Ecto neural progenitor cell (in vitro differentiated cells): ENCODE measurements around the gene CMTM5.

ENCODE experiments used
- DNase-seq: peaks from one replicate; pipeline ENCODE4 v3.0.0-alpha.2; 2018; ENCODE audit warnings: low spot score

The CMTM5 gene, protein sequence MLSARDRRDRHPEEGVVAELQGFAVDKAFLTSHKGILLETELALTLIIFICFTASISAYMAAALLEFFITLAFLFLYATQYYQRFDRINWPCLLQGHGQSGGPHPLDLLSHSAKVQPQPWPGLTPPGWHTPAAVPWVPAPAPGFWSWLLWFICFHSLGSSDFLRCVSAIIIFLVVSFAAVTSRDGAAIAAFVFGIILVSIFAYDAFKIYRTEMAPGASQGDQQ

DNA sequence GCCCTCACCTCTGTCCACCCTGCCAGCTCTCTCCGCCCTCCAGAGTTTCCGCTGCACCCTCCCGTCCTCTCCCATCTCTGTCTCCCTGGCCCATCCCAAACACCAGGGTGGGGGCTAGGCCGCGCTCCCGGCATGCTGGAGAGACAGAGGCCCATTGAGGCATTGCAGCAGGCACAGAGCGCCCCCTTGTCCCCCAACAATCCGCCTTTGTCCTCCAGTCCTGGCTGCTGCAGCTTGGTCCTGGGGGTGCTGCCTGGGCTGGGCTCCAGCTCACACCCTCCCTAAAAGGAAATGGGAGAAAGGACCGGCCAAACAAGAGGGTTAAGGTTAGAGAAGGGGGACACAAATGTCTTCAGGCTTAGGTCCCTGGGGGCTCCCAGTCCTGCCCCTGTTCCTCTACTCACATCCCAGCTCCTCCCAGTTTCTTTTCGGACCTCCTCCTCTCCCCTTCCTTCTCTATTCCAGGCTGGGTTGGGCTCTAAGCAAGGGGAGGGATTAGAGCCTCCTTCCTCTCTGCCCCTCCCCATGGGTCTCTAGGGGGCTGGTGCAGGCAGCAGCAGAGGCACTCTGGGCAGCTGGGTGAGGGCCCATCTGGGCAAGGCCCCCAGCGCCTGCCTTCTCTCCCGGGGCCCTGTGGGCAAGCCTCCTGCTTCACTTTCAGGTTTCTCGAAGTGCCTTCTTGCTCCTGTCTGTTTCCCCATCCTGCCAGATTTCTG lies at the start of gene CMTM5:
Gene CMTM5, plus strand, starts transcription at position 565 of the 716 bp plus-strand sequence. CDS start 206 bp downstream, outside the sequence.
- DNase-seq, result peak; percentile 70

DNA sequence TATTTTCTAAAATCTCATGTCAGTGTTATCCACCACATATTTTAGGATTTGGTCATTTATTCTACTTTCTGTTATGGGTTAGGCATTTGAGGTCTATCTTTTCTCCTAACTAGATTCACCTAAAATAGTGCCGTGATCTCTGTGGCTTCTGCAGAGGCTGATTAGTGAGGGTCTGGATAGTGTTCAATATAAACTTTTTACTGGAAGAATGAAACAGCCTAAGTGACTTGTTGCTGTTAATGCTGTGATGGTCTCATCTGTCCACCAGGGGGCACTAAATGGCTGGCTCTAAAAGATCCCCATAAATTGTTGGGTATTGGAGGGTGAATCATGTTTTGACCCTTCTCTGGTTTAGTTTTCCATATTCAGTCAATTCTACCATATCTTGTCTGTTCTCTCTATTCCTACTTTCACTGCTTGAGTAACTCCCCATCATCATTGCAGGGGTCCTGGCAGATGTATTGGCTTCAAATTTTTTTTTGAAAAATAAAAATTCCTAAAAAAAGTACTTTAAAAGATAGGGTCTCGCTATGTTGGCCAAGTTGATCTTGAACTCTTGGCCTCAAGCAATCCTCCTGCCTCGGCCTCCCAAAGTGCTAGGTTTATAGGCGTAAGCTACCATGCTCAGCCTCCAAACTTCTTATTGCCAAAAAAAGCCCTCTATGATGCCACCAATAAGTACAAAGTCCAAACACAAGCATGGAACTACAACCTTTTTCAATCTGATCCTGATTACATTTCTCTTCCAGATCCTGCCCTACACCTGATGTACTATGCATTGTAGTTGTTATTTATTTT lies 48.7 kb upstream of the CMTM5 start:
- peak; percentile 69 for DNase-seq

DNA sequence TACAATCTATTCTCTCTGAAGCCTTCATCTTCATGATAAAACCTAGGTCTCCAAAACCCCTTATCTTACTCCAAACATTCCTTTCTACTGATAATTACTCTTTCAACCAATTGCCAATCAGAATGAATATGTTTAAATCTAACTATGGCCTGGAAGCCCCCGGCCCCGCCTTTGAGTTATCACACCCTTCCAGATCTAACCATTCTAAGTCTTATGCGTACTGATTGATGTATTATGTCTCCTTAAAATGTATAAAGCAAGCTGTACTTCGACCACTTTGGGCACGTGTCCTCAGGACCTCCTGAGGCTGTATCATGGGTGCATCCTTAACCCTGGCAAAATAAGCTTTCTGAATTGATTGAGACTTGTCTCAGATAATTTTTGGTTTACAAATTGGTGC lies 41.2 kb upstream of the CMTM5 start:
- DNase-seq, result no peak

DNA sequence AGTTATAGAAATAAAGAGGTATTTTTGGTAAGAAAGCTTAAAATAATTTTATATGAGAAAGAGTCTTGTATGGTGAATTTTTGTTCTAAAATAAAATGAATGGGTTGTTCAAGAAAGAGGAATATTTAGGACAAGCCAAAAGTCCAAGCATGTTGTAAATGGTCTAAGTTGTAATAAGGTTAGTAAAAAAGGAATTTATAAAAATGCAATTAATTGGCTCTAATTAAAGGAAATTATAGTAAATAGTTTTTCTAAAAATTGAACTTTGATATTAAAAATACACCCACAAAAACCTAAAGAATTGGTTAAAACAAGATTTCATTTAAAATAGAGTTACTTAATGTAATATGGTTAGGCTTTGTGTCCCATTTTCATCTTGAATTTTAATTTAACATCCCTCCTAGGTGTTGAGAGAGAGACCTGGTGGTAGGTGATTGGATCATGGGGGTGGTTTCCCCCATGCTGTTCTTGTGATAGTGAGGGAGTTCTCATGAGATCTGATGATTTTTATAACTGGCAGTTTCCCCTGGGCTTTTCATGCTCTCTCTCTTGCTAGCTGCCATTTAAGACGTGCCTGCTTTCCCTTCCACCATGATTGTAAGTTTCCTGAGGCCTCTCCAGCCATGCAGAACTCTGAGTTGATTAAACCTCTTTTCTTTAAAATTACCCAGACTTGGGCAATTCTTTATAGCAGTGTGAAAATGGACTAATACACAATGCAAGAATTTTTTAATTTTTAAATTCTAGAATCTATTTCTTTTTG lies 37.2 kb upstream of the CMTM5 start:
- no peak for DNase-seq

DNA sequence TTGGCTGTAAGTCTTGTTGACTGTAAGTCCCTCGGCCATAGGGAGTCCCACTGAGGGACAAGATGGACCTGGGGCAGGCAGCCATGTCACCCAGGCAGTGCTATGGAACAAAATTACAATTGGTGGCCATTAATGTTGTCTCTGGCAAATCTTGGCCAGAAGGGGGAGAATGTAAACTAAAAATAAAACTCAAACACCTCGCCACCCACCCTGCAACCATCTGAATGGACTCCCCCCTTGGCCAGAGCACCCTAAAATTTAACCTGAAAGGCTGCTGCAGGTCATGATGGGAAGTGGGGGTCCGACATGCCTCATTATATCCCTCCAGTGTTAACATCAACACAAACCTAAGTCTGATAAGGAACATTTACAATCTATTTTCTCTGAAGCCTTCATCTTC lies 32.4 kb upstream of the CMTM5 start:
- DNase-seq, result peak; percentile 33

DNA sequence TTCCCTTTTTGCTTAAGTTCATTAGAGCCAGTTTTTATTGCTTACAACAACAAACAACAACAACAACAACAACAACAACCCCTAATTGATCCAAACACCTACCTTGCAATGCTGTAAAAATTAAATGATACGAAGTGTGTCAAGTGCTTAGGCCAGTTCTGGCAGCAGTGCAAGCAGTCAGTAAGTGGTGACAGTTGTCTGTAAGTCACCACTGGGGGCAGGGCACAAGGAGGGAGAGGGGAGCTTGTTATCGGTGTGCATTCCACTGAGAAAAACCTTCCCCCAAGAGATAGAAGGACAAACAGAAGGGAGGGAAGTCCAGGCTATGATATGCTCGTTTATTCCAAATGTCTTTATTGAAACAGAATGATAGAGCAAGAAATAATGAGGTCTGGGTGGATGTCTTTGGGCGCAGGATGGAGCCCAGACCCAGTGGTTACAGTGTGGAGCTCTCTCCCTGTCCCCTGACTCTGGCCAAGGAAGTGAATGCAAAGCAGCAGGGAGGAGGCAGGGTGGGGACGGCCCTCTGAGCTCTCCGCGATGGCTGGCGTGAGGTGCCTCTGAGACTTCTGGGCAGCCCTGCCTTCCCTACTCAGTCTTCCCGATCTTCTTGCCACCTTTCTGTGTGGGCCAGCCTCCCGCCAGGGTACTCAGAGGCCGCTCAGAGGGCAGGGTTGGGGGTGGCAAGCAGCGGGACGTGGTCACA lies 30.7 kb upstream of the CMTM5 start:
- peak; percentile 42 for DNase-seq

DNA sequence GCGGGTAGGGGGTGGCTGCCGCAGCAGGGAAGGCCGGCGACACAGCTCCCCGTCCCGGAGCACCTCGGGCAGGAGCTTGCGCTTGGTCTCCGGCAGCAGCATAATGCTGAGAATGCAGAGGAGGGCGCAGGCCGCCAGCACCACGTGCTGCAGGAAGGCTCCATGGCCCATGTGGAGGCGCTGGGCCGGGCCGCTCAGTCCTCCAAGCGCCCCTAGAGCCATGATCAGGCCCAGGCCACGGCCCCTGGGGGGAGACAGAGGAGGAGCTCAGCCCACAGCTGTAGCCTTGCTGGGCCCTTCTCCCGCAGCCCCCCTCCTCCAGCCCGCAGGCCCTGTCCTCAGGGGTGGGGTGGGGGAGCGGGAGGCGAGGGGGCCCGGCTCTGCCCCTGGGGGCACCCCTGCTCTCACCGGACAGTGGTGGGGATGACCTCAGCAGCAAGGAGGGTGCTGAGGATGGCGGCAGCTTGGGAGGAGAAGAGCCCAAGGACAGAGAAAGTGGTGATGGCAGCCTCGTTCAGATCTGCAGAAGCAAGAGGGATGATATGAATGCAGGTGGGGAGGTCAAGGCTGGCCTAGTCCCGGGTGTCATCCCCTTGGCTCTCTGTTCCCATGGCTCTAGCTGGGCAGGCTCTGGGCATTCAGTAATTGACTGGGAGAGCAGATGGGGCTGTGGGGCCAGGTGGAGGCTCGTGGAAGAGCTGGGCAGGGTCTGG lies 30.0 kb upstream of the CMTM5 start:
- peak; percentile 49 for DNase-seq

DNA sequence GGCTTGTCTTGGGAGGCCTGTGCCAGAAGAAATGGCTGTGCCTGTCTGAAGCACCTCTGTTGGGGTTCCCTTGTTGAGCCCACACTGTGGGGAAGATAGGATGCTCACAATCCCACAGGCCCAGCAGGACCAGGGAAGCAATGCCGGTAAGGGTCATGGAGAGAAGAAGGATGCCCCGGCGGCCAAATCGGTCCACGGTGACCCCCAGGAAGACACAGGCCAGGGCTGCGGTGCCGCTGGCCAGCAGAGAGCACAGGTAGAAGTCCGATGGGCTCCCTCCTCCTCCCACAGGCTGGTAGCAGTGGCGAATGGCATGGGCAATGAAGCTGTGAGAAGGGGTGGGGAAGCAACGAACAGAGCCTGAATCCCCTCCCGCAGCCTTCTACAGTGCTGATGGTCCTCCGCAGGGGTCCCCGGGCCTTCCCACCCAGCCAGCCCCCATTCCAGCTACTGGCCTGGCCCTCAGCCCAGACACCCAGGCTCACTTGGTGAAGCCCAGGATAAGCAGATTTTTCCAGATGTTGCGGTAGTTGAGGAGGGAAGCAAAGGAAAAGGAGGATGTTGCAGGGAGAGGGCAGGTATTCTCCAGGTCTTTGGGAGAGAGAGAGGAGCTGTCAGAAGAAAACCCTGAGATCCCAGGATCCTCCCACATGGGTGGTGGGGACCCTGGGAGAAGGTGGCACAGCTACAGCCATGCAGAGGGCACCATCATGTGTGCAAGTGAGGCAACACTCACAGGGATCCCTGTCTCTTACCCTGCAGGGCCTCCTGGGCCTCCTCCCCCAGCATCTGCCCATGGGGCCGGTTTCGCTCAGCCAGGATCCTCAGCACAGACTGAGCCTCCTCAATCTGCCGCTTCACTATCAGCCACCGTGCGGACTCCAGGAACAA lies 29.2 kb upstream of the CMTM5 start:
- peak; percentile 35 for DNase-seq

DNA sequence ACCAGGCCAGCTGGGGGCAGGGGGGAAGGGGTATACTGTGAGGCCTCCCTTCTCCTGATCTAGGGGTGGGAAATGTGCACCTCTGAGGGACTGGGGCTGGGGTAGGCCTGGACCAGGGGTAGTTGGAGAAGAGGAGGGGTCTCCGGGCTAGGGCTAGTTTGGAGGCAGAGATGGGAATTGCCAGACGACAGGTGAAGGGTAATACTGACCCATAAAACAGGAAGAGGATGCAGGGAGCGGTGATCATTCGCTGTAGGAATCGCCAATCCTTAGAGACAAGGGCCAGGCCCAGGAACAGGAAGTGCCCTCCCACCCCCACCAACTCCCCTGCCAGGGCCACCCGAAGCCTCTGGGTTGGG lies 28.6 kb upstream of the CMTM5 start:
- peak; percentile 29 for DNase-seq

DNA sequence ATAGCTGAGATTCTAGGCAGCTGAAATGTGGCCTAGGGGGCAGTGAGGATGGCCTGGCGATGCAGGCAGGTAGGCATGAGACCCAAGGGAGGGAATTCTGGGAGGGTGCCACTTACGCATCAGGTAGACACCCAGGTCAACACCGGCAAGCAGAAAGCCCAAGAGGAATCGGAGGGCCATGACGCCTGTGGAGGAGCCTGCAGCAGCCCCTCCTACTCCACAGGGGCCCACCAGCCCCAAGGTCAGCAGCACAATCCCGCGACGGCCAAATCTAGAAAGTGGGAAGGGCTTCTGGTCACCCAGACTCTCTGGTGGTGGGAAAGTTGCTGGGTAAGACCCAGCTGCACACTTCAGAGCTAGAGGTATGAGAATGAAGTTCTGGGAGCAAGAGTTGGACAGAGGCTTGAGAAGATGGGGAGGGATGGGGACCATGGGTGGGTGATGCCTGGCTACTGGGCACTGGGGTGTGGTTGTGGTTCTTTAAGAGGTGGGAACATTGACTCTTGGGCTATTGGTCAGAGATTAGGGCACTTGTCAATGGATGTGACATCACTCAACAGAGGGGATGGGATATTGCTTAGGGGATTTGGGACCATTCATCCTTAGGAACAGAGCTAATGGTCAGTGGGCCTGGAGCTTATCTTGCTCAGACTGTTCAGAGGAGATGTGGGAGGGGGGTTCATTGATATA lies 27.5 kb upstream of the CMTM5 start:
- DNase-seq, result peak; percentile 29

DNA sequence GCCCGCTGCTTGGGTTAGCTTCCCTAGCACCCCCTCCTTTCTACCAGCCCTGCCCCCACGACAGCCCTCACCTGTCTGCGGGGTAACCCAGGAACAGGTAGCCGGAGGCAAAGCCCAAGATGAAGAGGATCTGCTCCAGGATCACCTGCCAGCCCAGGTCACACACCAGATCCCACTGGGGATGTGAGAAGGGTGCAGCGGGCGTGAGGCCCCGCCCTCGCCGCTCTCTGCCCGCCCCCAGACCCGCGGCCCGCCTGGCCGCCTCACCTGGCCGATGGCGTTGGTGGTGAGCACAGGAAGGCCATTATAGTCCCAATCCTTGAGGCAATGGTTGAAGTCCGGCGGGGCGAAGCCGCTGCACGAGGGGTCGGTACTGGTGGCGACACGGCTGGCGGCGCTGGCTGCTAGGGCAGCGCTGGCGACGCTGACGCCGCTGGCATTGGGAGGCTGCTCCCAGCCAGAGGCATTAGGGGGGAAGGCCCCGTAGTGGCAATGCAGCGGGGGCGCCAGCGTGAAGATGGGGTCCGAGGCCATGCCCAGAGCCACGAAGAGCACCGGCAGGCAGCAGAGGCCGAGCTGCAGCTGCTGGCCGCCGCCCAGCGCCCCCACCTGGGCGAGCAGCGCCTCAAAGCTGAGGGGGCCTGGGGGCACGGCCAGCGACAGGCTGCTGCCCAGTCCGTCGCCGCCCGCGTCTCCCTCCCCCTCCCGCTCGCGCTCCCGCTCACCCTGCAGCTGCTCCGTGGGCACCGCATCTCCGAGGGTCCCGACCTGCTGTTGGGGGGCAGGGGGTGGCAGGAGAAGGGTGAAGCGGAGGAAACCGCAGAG lies 25.0 kb upstream of the CMTM5 start:
- DNase-seq, result peak; percentile 67

DNA sequence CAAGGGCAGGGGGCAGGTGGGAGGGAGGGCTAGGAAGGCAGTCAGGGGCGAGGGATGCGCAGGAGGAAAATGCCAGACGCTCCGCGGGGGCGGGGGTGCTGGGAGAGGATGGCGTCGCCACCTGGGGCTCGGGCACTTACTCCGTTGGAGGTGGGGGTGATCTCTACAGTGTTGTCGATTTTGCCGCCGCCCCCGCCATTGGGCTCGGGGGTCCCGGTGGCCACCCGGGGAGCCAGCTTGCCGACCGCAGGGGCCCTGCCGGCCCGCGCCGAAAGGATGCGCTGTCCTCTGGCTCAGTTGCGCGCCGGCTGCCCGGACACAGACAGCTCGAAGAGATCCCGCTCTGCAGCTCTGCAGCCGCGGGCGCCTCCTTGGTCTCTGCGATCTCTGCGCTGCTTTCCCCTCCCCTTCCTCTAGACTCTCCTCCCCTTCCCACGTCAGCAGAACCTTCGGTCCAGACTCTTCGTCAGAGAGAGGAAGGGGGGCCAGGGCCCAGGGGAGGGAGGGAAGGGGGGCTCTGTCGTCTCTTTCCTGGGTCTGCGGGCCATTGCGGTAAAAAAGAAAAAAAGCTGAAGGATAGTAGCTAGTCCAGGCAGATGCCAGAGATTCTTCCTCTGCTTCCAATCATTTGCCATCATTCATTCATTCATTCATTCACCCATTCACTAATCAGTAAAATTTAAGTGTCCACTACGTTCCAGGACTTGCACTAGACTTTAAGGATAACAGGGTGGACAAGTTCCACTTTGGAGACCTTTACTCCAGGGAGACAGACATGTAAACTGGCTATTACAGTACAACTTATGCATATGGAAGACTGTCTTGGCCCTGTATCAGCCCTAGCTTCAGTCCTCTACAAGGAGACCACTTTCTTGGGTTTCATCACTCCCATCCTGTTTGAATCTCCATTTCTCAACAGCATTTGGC lies 24.1 kb upstream of the CMTM5 start, which contains the start of gene SLC22A17:
Gene SLC22A17, minus strand, starts transcription at position 382 of the 927 bp plus-strand sequence.
- peak; percentile 88 for DNase-seq

DNA sequence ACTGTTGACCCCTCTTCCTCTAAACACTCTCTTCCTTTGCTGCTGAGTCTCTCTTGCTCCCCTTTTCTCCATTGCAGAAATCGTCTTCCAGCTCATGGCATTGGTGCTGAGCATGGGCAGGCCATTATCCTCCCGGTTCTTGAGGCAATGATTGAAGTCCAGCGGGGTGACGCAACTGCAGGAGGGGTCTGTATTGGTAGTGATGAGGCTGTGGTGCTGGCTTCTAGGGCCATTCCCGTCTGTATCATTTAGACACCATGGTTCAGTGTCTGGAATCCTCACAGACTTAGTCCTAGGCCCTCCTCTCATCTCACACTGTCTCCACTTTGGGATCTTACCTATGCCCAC lies 23.4 kb upstream of the CMTM5 start:
- peak; percentile 39 for DNase-seq

DNA sequence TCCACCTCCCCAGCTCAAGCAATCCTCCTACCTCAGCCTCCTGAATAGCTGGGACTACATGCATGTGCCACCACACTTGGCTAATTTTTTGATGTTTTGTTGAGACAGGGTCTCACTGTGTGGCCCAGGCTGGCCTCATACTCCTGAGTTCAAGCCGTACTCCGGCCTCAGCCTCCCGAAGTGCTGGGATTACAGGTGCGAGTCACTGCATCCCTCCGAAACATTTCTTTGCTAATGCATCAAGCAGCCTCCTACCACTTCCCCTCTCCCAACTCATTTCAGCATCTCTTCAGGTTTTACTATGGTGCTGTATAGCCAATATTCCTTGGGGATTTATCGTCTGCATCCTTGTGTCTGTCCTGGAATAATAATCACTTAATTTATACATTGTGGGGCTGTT lies 21.9 kb upstream of the CMTM5 start:
- DNase-seq, result peak; percentile 23

DNA sequence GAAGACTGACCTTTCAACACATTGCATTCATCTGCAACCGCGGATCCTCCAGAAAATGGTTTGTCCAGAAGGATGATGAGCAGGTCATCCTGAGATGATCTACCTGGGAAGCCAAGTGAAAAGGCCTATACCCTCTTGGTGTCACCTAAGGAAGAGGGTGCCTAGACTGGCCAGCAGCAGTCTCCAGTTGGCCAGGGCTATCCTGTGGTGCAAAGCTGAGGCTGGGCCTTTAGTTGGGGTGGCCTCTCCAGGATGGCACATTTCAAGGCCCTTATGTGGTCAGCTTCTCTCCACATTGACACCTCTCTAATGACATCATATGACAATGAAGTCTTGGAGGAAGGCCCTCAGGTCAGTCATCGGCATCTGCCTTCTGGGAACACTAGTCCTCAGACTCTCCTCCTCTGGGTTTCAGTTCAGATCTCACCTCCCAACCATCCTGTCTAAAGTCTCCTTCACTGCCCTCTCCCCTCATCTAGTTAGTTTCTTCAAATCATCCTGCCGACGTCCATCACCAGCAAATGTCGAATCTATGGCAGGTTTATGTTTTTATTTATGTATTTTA lies 20.9 kb upstream of the CMTM5 start:
- DNase-seq, result peak; percentile 27

DNA sequence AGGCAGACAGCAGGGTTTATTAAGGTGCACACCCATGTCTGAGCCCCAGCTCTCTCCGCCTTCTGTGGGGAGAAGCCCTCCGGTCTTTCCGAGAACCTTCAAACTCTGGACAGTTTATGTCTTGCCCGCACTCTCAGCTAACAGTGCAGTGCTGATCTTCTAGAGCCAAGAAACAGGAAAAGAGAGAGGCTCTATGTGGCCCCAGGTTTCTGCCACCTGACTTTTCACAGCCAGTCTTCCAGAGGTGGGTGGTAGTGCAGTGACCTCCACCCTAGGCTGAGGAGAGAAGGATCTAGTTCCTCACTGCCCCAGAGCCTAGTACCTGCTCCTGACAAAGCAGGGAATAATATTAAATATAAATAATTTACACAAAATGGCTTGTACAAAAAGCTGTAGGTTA lies 20.2 kb upstream of the CMTM5 start:
- DNase-seq, result peak; percentile 19

DNA sequence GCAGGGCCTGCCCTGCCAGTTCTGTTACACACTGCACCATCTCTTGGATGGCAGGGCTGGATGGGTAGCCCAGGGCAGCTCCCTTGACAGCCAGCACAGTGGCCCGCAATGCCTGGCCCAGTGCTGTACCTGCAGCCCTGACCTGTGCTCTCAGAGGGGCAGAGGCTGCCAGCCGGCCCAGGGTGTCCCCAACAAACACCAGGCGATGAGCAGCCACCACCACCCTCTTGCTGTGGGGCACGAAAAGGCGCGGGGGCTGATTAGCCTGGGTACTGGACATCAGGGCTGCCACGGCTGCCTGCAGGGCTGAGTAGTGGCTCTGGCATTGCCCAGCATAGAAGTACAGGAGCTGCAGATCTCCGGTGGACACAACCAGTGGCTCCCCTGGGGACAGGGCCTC lies 19.6 kb upstream of the CMTM5 start:
- peak; percentile 33 for DNase-seq
